NCI-H2029 (cell line): ENCODE results near the gene ELANE.

ENCODE experiments used
- DNase-seq: peaks from one replicate; lab custom pipeline; 2025; lab: John Stamatoyannopoulos, UW

The ELANE gene

GRCh38 chr19:852136-853013, at the start of gene ELANE:
Gene ELANE (plus strand): TSS chr19:852303. CDS start chr19:852329, 26 bp downstream.
- DNase-seq = no peak

- DNase-seq = peak; percentile 40
Observed at GRCh38 chr19:802498-803098, 49.5 kb upstream of the ELANE start.

GRCh38 chr19:803099-803561, 49.0 kb upstream of the ELANE start:
- DNase-seq = no peak

GRCh38 chr19:803686-804418, 48.3 kb upstream of the ELANE start:
- DNase-seq = no peak

- DNase-seq = no peak
Observed at GRCh38 chr19:804419-805165, 47.5 kb upstream of the ELANE start.

- no peak for DNase-seq
Observed at GRCh38 chr19:805166-805551, 46.9 kb upstream of the ELANE start.

GRCh38 chr19:805600-806550, 46.2 kb upstream of the ELANE start:
- no peak for DNase-seq

GRCh38 chr19:806815-807421, 45.2 kb upstream of the ELANE start:
- no peak for DNase-seq

- no peak for DNase-seq
Observed at GRCh38 chr19:807627-808422, 44.3 kb upstream of the ELANE start.

GRCh38 chr19:808423-808775, 43.7 kb upstream of the ELANE start:
- DNase-seq = no peak

GRCh38 chr19:810077-810855, 41.8 kb upstream of the ELANE start:
- no peak for DNase-seq

- no peak for DNase-seq
Observed at GRCh38 chr19:810883-811489, 41.1 kb upstream of the ELANE start.

GRCh38 chr19:811506-812048, 40.5 kb upstream of the ELANE start:
- no peak for DNase-seq

GRCh38 chr19:812049-812746, 39.9 kb upstream of the ELANE start:
- no peak for DNase-seq

GRCh38 chr19:812747-813218, 39.3 kb upstream of the ELANE start:
- DNase-seq = no peak

GRCh38 chr19:813219-814151, 38.6 kb upstream of the ELANE start:
- DNase-seq = no peak
